Activated CD4-positive, alpha-beta T cell treated with anti-CD3 and anti-CD28 coated beads for 48 hours (primary cell): ENCODE measurements around the gene PSMA5.
A peak's percentile ranks its signal among the peaks of the same experiment; 100 is the strongest.
"Not testable (repeated sequence)": the region's sequence is repeated elsewhere in the genome, so short reads cannot be mapped to it uniquely, and the experiment has no call there.

Experiments used
- DNase-seq: peaks from one replicate; pipeline ENCODE4 v3.0.0-alpha.2; 2020

Gene PSMA5

GRCh38 chr1:109391626-109392025 is 34.6 kb downstream of the PSMA5 start:
- DNase-seq: no peak

DNA sequence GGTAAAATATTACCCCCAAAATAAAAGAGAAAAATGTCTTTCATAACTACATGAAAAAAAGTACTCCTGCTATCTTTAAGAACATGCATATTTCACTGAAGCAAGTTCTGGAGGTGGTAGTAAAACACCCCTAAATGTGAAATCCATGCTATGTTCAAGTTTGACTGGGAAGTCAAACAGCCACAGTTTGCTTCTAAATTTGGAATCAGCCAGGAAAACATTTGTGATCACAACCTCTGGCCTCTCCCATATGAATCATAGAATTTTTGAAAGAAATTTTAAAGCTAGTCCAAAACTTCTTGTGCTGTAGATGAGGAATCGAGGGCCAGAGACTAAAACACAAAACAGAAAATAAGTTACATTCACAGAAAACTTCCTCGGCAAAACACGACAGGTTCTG is 35.1 kb downstream of the PSMA5 start:
- no peak for DNase-seq

DNA sequence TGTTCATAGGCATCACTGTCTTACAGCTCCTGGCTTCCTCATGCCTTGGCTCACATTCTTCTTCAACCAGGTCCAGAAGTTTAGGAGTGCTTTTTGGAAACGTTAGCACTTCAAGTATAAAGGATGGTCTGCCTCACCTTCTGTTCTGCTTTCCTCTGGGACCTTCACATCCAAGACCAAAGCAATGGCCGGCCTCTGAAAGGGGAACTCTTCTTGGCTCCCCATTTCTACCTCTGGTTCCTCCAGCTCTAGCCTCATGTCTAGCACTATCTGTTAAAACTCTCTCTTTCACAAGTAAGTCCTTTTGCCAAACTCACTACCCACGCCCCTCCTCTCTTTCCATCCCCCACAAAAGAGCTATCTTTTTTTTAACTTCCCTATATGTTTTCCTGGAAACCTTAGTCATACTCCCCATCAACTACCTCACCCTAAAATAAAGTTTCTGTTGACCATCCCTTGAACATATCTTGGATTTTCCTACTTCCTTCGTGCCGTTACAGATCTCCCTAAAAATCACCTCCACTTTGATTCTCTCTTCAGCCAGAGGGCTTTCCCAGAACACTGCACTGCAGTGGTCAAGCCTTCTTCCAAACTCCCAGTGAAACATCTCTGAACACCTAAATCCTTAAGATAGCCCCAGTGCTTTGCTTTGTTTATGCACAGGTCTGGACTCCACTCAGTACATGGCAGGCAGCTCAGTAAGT is 36.5 kb downstream of the PSMA5 start:
- DNase-seq: no peak

DNA sequence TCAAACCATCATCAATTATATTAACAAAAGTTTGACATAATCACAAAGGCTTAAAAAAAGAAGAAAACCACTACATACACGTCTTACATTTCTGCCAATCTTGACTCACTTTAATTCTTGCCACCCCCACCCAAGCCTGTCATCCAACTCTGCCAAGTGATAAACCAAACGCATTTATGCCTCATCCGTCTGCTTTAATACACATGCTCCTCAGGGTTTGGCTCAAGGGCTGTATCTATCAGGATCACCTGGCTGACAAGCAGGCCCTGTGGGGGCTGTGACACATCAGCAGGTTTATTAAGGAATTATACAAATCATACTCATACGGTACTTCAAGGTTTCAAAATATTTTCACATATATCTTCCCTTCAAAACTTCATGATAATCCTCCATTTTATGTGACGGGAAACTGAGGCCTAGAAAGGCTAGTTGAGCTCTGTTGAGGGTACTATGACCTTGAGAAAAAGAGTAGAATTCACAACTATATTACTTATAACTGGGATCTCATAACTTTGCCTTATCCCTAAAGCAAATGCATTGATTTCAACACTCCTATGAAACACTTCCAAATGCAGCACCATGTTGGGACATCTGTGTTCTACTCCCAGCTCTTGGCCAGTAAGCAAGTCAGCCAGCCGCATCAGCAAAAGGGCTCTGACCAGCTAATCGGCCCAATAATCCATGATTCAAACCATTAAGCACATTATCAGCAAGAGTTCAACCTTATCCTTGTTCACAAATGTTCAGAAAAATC is 37.2 kb downstream of the PSMA5 start:
- no peak for DNase-seq

GRCh38 chr1:109388208-109388711 is 38.0 kb downstream of the PSMA5 start:
- no peak for DNase-seq

DNA sequence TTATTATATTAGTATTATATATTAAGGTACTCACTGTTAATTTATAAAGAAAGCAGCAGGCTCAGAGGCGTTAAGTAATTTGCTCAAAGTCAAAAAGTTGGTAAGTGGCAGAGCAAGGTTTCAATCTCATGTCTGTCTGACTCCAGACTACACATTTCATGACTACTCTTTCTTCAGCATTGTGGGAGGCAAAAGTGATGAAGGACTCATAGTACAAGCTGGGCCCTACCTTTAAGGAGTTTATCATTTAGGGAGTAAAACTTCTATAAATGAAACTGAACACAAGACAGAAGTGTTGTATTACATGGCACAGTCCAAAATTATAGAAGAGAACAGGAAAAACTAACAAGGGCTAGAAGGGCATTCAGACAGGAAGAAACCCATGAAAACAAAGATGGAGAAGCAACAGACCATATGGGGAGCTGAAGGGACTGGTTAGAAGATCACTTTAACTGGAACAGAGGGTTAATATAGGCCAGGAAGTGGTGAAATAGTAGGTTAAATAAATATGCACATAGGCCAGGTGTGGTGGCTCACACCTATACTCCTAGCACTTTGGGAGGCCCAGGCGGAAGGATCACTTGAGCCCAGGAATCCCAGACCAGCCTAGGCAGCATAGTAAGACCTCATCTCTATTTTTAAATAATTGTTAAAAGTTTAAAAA is 40.1 kb downstream of the PSMA5 start:
- DNase-seq: no peak

DNA sequence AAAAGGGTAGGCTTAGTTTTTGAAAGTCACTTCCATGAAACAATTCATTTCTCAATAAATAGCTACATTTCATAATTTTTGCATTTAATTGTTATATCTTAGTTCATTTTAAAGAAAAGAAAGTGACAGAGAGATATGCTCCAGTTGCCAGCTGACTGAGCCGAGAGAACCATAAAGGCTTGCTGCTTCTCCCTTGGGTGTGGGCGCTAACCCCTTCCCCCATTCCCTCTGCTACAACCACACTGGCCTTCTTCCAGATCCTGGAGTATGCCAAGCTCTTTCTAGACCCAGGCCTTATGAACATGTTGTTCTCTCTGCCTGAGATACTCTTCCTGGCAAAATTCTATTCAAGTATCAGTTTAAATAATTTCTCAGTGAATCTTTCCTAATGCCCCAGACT is 40.8 kb downstream of the PSMA5 start:
- no peak for DNase-seq

DNA sequence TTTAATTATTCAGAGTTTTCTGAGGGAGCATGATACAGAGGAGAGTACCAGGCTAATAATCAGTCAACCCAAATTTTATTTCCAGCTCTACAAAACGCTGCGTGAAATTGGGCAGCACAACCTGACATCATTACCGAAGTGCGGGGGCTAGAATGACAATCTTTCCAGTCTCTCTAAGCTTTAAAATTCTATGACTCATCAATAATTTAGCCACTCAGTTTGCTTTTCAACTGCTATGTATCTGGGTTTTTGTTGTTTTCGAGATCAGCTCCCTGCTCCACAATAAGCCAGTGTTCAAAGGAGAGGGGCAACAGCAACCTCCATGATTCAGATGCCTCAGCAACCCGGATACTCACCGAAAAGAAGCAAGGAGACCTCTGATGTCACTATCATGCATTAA is 42.4 kb downstream of the PSMA5 start:
- no peak for DNase-seq

GRCh38 chr1:109383087-109383779 is 43.0 kb downstream of the PSMA5 start:
- no peak for DNase-seq

DNA sequence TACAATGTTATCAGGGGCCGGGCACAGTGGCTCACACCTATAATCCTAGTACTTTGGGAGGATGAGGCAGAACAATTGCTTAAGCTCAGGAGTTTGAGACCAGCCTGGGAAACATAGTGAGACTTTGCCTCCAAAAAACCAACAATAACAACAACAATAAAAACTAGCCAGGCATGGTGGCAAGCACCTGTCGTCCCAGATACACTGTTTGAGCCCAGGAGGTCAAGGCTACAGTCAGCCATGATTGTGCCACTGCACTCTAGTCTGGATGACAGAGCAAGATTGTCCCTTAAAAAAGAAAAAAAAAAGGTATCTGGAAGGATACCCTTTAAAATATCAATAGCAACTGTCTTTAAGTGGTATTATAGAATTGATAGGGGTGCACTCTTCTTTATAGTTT is 44.7 kb downstream of the PSMA5 start:
- no peak for DNase-seq

DNA sequence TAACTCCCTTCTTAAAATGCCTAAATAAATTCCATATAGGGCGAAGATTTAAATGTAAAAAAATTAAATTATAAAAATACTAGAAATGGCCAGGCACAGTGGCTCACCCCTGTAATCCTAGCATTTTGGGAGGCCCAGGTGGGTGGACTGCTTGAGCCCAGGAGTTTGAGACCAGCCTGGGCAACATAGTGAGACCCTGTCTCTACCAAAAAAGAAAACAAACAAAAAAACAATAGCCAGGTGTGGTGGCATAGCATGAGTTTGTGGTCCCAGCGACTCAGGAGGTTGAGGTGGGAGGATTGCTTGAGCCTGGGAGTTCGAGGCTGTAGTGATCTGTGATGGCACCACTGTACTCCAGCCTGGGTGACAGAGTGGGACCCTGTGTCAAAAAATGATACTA is 46.3 kb downstream of the PSMA5 start:
- DNase-seq: no peak

DNA sequence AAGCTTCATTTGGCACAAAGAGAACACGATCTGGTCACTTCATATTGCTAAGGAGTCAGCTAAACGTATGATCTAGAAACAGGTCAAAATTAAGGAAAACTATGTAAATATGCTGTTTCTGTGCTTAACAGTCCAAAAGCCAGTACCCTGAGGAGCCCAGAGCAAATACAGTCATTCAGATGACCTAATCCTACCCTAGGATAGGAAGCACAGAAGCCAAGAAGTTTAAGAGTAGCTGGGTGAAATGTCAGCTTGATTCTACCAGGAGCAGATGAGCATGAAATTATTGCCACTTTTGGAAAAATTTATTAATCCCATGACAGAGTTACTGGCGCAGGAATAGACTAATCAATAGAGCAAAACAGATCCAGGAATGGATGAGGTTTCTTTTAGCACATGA is 46.8 kb downstream of the PSMA5 start:
- DNase-seq: no peak

DNA sequence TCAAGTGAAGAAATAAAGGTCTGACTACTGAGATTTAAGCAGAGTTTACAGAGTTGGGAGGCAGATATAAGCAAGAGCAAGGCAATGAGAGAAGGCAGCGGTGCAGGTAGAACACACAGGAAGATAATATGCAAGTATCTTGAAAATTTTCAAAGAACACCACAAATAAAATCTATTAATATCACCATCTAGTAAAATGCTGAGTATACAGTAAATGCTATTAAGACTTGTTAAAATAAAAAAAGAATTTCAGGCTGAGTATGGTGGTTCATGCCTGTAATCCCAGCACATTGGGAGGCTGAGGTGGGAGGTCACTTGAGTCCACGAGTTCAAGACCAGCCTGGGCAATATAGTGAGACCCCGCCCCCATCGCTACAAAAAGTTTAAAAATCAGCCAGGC is 48.5 kb downstream of the PSMA5 start:
- DNase-seq: no peak

- not testable (repeated sequence) for DNase-seq
Observed at GRCh38 chr1:109373696-109374095, 52.6 kb downstream of the PSMA5 start.

GRCh38 chr1:109373126-109373525 is 53.1 kb downstream of the PSMA5 start:
- no peak for DNase-seq

DNA sequence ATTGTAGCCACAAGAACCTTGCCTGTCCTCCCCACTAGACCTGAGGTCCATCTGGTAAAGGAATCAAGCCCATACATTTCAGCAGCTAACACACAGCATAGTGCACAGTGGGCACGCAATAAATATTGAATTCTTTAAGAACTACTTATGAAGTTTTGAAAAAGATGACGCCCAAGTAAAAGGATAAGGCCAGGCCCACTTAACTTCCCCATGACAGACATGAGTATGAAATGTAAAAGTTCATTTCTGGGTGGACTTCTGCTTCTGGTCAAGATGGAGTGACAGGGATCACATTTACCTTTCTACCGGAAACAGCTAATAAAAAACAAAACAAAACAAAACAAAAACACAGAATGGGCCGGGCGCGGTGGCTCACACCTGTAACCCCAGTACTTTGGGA is 54.0 kb downstream of the PSMA5 start:
- no peak for DNase-seq

GRCh38 chr1:109371341-109371739 is 54.9 kb downstream of the PSMA5 start:
- peak; percentile 41 for DNase-seq

- no peak for DNase-seq
Observed at GRCh38 chr1:109370712-109371340, 55.4 kb downstream of the PSMA5 start.

GRCh38 chr1:109369167-109369746 is 57.0 kb downstream of the PSMA5 start:
- no peak for DNase-seq

- DNase-seq: no peak
Observed at GRCh38 chr1:109368464-109368863, 57.8 kb downstream of the PSMA5 start.

DNA sequence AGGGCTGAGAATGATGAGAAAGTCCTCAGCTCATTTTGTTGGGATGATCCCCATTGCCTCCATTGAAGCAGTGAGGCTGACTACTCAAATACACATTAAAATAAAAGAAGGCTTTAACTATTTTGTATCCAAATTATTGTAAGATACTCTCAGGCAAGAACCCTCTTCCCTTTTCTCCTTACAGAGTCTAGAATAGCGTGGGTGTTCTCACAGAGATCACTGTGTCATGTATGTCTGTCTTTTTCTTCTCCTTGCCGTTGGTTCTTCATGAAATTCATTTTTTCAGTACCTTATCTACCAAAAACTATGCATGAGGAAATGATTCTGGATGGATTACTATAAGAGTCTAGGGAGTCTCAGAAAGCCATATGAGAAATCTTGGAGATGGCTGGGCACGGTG is 58.6 kb downstream of the PSMA5 start:
- DNase-seq: no peak

DNA sequence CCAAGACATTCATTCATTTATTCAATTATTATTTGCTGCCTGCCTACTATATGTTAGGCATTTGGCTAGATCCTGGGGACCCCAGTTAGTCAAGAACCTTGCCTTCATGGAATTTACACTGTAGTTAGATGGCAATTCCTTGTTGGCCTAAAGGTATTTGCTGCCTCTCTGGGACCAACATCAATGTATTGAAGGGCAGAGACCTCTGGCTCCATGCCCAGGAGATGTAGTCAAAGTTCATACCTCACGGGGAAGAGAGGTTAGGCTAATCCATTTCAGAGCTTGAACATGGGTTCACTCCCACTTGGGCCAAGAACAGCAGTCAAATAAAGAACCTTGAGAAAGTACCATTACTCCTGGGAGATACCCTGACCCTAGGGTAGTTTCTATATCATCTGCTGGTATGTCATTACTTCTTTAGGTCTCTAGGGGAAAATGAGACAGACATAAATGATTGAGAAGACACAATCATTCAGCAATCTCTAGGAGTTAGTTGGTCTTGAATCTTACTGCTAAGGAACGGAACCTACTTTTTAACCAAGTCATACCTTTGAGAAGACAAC is 60.5 kb downstream of the PSMA5 start:
- no peak for DNase-seq
